ENCODE measurements around the gene RAB35.
A peak's percentile ranks its signal among the peaks of the same experiment; 100 is the strongest.

The RAB35 gene

DNA sequence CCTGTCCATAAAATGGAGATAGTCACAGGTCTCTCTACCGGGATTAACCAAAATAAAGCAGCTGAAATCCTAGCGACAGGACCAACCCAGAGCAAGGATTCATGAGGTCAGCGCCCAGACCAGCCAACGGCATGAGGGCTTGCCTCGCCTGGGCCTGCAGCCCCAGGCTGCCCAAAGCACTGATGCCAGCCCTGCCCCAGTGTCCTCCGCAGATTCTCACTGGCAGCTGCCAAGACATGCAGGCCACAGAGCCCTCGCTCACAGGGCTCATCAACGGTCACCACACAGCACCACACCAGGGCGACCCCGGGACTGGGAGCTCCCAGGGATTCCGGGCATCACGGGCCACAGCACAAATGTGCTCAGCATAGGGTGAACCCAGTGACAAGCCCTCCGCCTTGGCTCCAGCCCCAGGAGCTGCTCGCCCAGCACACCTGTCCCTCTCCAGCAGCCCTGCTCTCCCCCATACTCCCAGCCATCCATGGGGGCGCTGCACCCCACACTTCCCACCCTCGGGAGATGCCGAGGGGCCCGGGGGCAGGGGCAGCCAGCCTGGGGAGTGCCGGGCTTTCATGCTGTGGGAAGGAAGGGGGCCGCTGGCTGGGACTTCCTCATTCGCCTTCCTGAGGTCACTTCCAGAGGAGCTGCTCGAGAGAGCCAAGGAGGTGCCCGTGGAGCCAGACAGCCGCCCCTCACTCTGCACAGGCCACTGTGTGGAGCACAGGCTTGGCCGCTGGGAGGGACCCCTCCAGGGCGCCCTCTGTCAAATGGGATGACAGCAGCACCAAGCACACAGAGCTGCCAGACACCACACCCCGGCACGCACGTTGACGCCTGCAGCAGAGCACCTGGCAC lies 14.1 kb downstream of the RAB35 start:
- DNase-seq, result no peak

DNA sequence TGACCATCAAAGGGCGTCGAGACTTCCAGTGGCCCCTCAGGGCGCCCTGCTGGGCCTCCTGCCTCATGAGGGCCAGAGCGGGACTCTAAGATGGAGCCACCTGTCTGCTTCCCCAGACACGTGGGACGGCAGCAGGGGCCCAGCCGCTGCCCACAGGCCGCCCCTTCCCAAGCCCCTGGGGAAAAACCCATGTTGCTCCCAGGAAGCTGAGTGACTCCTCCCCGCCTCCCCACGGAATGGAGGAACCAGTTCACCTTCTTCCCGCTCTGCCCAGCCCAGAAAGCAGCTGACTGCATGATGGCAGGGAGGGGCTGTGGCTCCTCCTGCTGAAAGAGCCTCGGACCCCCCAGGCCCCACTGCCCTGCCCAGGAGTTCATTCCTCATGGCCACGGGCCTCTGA lies 14.9 kb downstream of the RAB35 start:
- DNase-seq, result no peak

DNA sequence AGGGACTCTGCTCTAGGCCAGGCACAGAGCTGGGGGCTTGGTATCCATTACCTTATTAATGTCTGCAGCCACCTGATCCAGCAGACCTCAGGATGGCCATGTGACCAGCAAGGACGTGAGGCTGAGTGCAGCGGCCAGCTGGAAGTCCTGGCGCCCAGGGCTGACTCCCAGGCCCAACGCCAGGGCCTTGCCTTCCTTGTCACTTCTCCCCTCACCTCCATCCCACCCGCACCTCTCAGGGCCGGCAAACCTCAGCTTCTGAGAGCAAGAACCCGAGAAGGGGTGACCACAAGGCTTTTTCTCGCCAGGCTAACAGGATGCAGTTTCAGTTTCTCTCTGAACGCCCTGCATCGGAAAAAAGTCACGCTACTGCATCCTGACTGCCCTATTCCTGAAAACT lies 15.4 kb downstream of the RAB35 start:
- DNase-seq, result no peak

DNA sequence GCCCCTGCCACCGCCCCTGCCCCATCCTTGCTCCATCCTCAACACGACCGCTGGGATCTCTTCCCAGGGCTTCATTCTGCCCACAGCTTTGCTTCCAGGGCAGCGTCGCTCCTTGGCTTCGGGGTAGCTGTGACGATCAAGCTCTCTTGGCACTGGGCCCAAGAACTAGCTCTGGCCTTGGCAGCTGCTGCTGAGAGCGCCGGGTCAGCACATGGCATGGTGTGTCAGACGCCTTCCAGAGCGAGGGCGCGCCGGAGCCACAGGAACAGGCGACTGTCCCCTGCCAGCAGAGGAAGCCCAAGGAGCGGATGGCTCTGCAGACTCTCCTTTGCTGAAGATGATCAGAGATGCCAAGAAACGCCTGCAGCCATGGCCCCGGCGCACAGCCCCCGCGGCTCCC lies 15.9 kb downstream of the RAB35 start:
- no peak for DNase-seq

DNA sequence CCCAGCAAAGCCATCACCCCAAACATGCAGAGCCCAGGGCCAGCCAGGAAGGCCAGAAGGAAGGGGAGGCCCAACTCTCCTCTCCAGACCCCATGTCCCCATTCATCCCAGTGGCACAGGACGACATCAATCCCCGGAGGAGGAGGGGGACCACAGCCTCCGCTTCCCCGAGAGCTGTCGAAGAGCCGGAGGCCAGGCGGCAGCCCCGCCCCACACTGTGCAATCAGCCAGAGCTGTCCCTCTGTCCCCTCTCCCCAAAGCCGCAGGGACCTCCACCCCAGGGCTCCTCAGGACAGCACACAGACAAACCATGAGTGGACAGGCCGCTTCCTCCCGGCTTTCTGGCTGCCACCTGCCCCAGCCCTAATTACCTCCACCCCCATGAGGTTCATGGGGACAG lies 16.8 kb downstream of the RAB35 start:
- no peak for DNase-seq

DNA sequence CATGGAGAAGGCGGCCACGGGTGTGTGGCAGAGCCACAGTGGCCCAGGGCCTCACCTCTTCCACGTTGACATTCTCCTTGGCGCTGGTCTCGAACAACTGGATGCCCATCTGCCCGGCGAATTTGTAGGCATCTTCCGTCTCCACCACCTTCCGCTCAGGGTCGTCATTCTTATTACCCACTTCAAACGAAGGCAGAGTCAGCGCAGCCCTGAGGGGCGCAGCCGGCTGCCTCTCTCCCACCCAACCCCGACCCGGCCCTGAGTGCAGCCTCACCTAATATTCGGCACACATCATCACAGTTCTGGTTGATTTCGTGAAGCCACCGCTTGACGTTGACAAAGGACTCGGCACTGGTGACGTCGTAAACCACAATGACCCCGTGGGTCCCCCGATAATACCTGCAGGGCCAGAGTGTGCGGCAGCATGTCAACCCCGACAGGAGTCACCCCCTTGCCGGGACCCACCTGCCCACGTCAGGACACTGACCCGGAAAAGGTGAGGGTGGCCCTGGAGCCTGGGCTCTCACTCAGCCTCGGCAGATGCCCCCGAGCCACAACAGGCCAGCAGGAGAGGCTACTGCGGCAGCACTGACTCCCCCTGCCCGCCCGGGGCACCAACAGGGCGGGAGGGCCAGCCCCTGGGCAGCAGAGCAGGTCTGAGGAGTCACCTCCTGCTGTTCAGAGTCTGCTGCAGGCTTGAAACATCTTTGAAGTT lies 17.6 kb downstream of the RAB35 start:
- no peak for DNase-seq

DNA sequence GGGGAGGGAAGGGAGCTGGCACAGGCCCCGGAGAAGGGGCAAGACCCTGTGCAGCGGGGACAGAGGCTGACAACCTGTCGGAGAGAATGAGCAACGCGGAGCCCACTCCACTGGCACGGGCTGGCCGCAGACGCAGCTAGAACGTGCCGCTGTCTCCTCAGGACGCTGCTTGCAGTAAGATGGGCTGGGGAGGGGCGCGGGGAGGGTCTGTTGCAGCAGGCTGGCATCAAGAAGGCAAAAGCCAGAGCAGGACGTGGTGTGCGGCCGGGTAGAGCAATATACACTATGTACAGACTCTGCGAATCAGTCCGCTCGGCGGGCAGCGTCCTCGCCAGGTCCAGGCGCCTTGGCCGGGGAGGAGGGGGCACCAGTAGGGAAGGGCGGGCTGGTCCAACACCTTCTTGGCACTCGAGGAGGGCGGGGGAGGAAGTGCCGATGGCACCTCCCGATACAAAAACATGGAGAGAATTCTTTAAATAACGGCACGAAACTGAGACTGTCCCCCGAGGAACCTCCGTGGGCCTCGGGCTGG lies 19.8 kb downstream of the RAB35 start:
- no peak for DNase-seq

DNA sequence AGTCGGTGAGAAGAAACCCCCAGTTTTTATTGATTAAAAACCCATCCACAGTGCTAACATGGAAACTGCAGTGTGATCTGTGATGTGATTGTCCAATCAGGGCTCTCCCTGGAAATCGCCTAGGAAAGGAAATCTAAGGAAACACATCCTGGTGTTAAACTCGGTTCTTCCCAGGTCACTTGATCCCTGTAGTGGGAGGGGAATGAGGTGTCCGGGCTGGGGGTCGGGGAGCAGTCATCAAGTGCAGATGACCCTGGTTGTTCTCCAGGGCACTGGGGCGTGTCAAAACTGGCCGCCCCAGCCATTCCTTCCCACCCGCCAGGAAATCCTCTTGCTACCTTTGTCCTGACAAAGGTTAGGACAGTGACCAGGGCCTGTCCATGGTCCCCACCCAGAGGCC lies 20.8 kb downstream of the RAB35 start:
- no peak for DNase-seq

DNA sequence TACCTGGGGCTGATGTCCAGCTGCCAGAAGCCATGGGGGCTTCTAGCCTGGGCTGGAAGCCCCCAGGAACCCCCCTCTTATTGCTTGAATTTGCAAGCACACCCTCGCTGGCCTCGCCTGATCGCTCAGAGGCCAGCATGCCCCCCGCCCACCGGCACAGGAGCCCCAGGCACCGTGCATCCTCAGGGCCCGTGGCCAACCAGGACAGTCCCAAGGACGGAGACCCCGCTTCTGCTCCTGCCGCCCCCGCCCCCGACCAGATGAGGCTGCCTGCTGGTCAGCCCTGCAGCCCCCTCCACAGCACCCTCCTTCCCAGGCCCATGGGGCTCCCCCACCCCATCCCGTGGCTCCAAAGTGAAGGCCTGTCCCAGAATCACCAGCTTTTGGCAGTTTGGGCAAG lies 21.2 kb downstream of the RAB35 start:
- no peak for DNase-seq

DNA sequence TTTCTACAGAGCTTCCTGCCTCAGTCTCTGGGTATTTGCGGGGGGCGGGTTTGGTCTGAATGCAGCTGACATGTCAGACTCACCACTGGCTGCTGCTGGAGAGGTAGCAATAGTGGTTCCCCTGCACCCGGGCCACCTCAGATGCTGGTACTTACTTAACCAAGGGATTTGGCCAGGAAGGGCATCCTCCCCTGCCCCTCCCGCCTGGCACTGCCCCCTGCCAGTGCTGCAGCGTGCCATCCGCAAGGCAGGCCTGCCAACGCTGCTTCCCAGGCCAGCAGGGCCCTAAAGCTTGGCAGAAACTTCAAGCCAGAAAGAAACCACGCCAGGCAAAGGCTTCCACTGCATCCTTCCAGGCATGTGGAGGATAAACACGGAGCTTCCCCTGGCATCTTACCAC lies 22.1 kb downstream of the RAB35 start:
- no peak for DNase-seq

DNA sequence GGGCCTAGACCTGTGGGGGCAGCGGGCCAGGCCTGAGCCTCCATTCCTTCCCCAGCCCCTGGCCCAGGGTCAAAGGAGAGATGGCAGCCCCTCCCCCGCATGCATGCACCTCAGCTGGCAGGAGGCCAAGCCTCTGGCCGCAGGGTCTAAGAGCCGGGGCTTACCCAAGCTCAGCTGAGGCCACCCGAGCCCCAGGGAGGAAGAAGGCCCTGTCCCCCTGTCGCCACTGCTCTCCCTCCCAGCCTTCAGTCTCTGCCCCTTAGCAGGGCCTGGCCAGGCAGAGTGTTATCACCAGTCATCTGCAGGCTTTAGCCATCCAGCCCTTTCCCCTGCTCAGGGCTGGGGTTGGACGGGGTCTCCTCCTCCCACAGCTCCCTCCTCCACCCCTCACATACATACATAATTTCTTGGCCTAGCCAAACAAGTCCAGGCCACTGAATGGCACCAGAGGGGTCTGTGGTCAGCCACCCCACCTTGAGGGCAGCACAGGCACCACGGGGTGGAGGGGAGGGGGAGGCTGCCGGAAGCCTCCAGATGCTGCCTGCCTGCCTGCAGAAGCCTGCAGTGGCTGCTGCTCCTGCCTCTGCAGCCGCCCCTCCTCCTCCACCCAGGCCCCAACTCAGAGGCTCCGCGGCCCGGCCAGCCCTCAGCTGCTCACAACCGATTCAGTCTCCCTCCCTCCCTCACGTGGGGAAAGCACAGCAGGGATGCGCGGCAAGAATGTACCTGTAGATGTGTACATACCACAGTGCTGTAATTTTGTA lies 22.8 kb downstream of the RAB35 start:
- peak; percentile 6 for DNase-seq

DNA sequence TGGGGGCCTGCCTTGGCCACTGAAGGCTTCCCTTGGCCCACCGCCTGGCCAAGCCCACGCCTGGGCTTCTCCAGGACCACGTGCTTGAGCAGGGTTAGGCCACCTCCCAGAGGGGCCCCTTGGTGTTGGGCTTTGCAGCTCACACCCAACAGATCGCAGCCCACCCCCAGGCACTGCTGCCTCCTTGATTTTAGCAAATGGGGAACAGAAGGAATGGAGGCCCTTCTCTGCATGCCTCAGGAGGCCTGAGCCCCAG lies 23.3 kb downstream of the RAB35 start:
- no peak for DNase-seq

DNA sequence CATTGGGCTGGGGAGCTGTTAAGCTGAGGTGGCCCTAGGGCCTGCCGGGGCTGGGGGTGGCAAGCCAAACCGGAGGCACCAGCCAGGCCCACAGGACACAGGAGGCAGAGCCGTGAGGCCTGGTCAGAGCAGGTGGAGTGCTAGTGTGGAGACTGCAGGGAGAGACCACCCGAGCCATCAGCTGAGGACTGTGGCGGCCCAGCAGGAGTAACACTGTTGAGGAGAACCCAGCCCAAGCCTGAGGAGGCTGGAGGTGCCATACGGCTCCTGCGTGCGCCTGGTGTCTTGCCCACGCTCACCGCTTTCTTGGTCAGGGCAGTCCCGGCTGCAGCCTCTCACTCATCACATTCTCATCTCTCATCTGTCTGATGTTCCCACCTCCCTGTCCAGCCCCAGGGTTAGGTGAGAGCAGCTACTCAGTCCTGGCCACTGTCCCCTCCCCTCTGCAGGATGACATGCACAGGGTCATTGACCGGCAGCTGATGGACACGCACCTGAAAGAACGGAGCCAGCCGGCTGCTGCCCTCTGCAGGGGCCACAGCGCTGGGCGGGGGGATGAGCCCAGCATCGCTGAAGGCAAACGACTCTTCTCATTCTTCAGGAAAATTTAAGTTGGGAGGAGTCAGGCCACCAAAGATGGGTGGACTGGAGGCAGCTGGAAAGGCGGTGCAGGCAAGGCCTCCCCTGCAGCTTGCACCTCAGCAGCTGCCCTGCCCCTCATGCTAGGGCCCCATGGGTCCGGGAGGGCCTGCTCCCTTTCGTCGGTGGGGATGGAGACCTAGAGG lies 23.8 kb downstream of the RAB35 start:
- DNase-seq, result no peak

DNA sequence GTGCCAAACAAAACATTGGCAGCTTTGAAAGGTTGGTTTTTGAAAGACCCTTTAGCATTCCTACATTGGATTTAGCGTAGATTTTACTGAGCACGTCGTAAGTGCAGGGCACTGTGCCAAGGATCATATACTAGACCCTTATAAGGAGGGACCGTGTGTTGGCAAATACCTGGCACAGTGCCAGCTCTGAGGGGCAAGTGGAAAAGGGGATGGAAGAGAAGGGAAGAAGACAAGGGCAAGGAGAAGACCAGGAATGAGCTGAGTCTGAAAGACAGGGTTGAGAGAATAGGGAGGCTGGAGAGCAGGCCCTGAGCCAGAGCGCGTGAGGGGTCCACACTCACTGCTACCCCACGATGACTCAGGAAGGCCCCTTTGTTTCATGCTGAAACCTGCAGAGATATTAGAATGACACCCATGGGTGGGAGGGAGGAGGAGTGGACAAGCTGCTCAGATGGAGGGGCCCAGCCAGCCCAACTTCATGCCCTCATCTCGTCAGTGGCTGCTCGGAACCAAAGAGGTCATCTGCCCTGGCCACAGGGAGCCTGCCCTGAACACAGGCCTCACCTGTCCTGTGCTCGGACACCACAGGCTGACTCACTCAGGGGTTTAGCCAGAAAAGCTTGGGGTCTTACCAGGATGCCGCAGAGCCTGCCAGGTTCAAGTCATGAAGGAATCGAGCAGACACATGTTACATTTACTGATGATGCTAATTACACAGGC lies 25.0 kb downstream of the RAB35 start:
- no peak for DNase-seq

DNA sequence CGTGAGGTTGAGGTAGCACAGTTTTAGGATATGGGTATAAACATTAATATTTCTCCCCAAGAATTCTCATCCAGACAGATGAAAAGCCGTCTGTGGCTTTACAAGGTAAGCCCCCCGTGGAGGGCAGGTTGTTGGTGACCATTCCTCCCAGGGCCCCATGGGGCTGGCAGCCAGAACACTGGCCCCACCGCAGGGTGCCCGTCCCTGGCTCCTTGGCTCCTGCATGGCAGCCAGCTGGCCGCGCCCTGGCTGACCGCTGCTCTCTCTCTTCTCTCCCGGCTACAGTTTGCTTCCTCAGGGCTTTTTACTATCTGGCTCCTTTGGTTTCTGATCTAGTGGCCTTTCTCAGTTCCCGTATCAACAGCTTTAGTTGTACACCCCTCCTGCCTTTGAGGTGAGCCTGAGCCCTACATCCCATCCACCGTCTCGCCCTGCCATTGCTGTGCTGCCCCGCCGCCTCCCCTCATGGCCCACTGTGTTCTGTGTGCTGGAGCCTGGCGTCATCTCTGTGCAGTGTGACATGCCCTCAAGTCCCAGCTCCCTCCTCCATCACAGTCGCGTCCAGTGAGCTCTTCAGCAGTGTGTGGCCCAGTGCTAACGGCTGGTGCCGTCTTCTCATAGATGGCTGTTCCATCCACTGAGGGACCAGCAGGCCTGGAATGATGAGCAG lies 25.8 kb downstream of the RAB35 start:
- no peak for DNase-seq

DNA sequence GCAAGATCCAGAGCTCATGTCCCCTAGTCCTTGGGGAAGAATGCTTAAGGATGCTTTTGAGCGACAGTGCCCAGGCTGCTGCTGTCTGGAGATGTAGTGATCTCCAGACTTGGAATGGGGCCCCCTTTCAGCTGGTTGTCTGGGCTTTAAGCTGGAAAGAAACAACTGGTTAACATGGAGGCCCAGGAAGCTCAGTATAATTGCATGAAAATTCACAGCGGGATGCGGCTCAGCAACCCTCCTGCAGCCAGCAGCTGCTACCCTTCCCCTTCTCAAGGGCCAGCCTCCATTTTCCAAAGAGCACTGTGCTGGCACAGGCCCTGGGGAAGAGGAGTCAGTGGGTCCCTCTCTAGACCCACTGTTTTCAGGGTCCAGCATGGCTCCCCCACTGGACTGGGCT lies 26.3 kb downstream of the RAB35 start:
- DNase-seq, result no peak

DNA sequence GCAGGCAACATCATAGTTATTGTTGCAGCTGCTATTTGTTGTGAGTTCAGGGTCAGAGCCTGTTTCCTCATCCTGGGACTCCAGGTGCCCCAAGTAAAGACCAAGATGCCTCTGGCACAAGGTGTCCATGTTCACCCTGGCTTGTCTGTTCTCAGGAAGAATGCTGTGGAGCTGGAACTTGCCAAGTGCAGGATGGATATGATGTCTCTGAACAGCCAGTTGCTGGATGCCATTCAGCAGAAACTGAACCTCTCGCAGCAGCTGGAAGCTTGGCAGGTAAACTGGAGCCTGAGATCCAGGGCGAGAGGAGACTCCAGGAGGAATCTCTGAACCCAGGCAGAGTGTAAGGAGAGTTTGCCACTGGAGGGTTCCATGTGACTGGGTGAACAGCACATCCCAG lies 26.8 kb downstream of the RAB35 start:
- DNase-seq, result no peak

DNA sequence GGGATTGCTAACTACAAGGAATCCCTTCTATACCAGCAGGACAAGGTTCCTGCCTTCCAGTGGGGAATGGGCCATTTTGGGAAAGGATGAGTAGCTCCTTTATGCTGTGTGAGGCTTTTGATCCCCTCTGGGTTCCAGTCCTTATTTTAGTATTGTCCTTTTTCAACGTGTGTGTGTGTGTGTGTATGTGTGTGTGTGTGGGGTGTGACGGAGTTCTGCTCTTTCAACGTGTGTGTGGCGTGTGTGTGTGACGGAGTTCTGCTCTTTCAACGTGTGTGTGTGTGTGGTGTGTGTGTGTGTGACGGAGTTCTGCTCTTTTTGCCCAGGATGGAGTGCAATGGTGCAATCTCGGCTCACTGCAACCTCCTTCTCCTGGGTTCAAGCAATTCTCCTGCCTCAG lies 27.4 kb downstream of the RAB35 start:
- no peak for DNase-seq

DNA sequence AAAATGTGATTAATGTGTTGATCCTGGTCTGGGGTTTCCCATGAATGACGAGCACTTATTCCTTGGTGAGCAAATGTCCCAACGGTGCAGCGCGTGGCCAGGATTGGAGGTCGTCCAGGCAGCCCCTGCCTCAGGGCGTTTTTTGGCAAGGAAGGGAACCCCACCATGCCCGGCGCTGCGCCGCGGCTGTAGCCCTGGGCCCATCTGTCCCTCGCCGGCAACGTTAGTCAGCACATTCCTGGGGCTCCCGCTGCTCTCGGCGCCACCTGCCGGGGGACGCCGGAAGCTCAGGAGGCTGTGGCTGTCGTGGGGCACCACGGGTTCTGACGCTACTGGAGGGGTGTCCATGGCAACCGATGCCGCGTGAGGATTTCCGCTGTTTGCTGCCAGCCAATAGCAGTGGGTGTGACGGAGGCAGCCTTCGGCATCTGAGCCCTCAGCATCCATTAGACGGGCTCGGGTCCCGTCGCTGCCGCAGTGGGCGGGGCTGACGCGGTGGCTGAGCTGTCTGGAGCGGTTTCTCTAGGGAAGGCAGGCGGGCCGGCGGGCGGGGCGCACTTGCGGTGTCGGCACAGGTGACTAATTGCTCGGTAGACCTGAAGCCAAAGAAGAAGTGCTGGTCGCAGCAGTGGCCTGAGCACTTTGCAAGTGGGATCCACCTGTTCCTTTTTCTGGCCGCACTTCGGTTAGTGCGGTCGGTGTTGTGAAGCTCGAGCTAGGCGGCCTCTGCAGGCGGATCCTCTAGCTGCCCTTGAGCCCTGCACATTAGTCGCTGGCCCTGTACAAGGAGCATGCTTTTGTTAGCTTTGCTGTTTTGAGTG lies 29.5 kb downstream of the RAB35 start:
- DNase-seq, result peak; percentile 95

DNA sequence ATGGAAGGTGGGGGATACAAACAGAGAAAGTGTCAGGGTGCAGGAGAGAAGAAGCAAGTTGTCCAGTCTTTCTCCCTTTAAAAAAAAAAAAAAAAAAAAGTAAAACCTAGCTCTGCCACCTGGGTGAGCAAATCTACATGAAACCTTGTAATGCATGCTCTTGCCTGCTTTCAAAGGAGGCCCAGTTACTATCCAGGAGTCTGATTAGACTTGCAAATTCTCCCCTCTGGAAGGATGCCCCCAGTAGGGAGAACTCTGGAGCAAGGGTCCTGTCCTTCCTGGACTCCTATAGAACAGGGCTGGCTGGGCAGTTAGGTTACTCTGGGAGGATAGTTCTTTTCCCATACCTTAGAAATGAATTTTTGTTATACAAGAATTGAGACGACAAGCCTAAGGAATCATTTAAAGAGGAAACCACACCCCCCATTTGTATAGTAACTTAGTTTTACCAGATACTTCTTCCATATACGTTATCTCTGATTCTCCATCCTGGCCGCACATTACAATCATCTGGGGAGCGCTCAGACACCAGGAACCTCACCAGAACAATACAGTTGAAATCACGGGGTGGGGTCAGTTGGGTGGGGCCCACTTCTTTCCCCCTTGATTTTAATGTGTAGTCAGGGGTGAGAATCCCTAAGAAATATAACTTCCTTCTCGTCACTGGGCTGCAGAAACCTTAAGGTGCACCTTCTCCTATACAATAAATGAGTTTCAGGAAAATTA lies 30.5 kb downstream of the RAB35 start:
- DNase-seq, result no peak

Measured in NCI-H2171 (cell line).